ENCODE data around the gene SRPK1. TPM values are rescaled to one million over a fixed set of nuclear protein-coding genes. Genes with fewer than 3 reads are reported as not detected.
A peak's percentile ranks its signal among the peaks of the same experiment; 100 is the strongest.

SRPK1 gene
- total and polyA plus RNA-seq, 2 of the 13 experiments (the other 11 are each of a cell fraction or from before 2014, with no cell fraction given), result 56.4 to 142 TPM

- CTCF ChIA-PET (ENCODE audit: low intra/inter-chr PET ratio, low total read pairs), result no interaction called here
- Histone ChIP-seq H2AFZ (ENCODE audit: low read length) (no peak overlapping the region), H3K4me2 (ENCODE audit: low read depth, low read length) (no peak overlapping the region), H3K4me3 (replicated peaks in 1 of 3; ENCODE audit: insufficient read depth in 1 of 3, low read depth in 2 of 3, low read length in 3 of 3) (no peak overlapping the region), H3K27me3 (ENCODE audit: control insufficient read depth in 1 of 2, insufficient read depth in 2 of 2, low read length in 2 of 2) (no peaks in the 10 kb centered on the region), H3K4me1 (ENCODE audit: insufficient read depth, low read length) (peaks cover 7% of the 10 kb centered on the region), H3K9ac (ENCODE audit: insufficient read depth, low read depth, low read length) (no peak overlapping the region), H3K79me2 (ENCODE audit: insufficient read depth, low read length) (peaks cover 94% of the 10 kb centered on the region), H4K20me1 (ENCODE audit: insufficient read depth, low read length) (peaks cover 19% of the 10 kb centered on the region), H3K27ac (ENCODE audit: extremely low read length, insufficient read depth, low read length) (no peak overlapping the region), H3K36me3 (replicated peaks in 1 of 2; ENCODE audit: control insufficient read depth in 1 of 2, insufficient read depth in 2 of 2, low read length in 2 of 2) (peaks cover 11 to 74% of the 10 kb centered on the region in 2 experiments), H3K9me3 (ENCODE audit: low read length) (no peaks in the 10 kb centered on the region)
- in situ Hi-C loops (cut with HindIII; ENCODE audit: extremely low pct_ligation_motif_present, low pct_unique_long_range_greater_than_20kb), result no loop called here
- FAIRE-seq (no peak), ATAC-seq (no peak), DNase-seq (ENCODE audit: low spot score) (no peak)
- BruUV-seq (replicated peaks), result no TSS peak
- peak; percentile 56 for TF ChIP-seq RBM22 (optimal IDR thresholded peaks at IDR 0.05; ENCODE audit: low read length)
- TF ChIP-seq TEF (CRISPR knock-in tag; IDR thresholded peaks at IDR 0.05), result no peak
- POLR2A ChIA-PET, result no interaction called here
- WGBS (ENCODE audit: low lambda C conversion rate), result 92% methylated on average over 4 of the region's 4 CpGs
- intact Hi-C loops (cut with micrococcal nuclease; ENCODE audit: unreplicated experiment), result no loop called here
Measured at GRCh38 chr6:35900448-35900847, 20.4 kb downstream of the SRPK1 start.

- 100% methylated on average over 2 of the region's 2 CpGs for WGBS (ENCODE audit: low lambda C conversion rate)
- TF ChIP-seq ZFP91 (CRISPR knock-in tag; IDR thresholded peaks at IDR 0.05; ENCODE audit: borderline replicate concordance), result no peak
- no peak for TF ChIP-seq GZF1 (CRISPR knock-in tag; IDR thresholded peaks at IDR 0.05)
- no peak for TF ChIP-seq SOX5 (CRISPR knock-in tag; IDR thresholded peaks at IDR 0.05; ENCODE audit: borderline replicate concordance)
- TF ChIP-seq ZNF160 (CRISPR knock-in tag; IDR thresholded peaks at IDR 0.05), result no peak
- no peak for TF ChIP-seq ZNF460 (CRISPR knock-in tag; IDR thresholded peaks at IDR 0.05; ENCODE audit: borderline replicate concordance)
- no peak for TF ChIP-seq ZNF800 (CRISPR knock-in tag; IDR thresholded peaks at IDR 0.05)
- no peak for TF ChIP-seq ZNF292 (CRISPR knock-in tag; IDR thresholded peaks at IDR 0.05; ENCODE audit: borderline replicate concordance, low read depth)
- no peak for TF ChIP-seq ZIK1 (CRISPR knock-in tag; IDR thresholded peaks at IDR 0.05; ENCODE audit: borderline replicate concordance, low read depth)
- no peak for TF ChIP-seq ZNF703 (CRISPR knock-in tag; IDR thresholded peaks at IDR 0.05; ENCODE audit: borderline replicate concordance)
- Histone ChIP-seq H4K20me1 (ENCODE audit: insufficient read depth, low read length) (peaks cover 19% of the 10 kb centered on the region), H3K27me3 (ENCODE audit: control insufficient read depth in 1 of 2, insufficient read depth in 2 of 2, low read length in 2 of 2) (no peaks in the 10 kb centered on the region), H3K4me3 (replicated peaks in 1 of 3; ENCODE audit: insufficient read depth in 1 of 3, low read depth in 2 of 3, low read length in 3 of 3) (no peak overlapping the region), H3K4me2 (ENCODE audit: low read depth, low read length) (no peak overlapping the region), H3K36me3 (replicated peaks in 1 of 2; ENCODE audit: control insufficient read depth in 1 of 2, insufficient read depth in 2 of 2, low read length in 2 of 2) (peaks cover 8 to 67% of the 10 kb centered on the region in 2 experiments), H3K9me3 (ENCODE audit: low read length) (no peaks in the 10 kb centered on the region), H3K79me2 (ENCODE audit: insufficient read depth, low read length) (peaks cover 97% of the 10 kb centered on the region), H3K4me1 (ENCODE audit: insufficient read depth, low read length) (no peaks in the 10 kb centered on the region), H2AFZ (ENCODE audit: low read length) (no peak overlapping the region), H3K9ac (ENCODE audit: insufficient read depth, low read depth, low read length) (no peak overlapping the region), H3K27ac (ENCODE audit: extremely low read length, insufficient read depth, low read length) (no peak overlapping the region)
- no TSS peak for BruUV-seq (replicated peaks)
- in situ Hi-C loops (cut with HindIII; ENCODE audit: extremely low pct_ligation_motif_present, low pct_unique_long_range_greater_than_20kb), result no loop called here
- CTCF ChIA-PET (ENCODE audit: low intra/inter-chr PET ratio, low total read pairs), result no interaction called here
- intact Hi-C loops (cut with micrococcal nuclease; ENCODE audit: unreplicated experiment), result no loop called here
- DNase-seq (ENCODE audit: low spot score) (no peak), ATAC-seq (no peak), FAIRE-seq (no peak)
- POLR2A ChIA-PET, result no interaction called here
Measured at GRCh38 chr6:35898003-35898402, 22.9 kb downstream of the SRPK1 start.

Measured in HepG2 (cell line).